Uterus (tissue), 4 donors: ENCODE results near the gene ZFP36L2. TPM values are rescaled to one million over a fixed set of nuclear protein-coding genes. Genes with fewer than 3 reads are reported as not detected.

Experiments used
- DNase-seq, 2 donors: peaks; one replicate each; pipeline ENCODE4 v3.0.0-alpha.2; 2019 to 2020
- H3K27ac ChIP-seq, 2 donors: fragments of 200-600 bp; sonication (generic); 1 replicate in 1 of 2; 2 replicates in 1 of 2; pipeline ENCODE4 v1.5.1; 2016 to 2018
- H3K27me3 ChIP-seq, 2 donors: fragments of 200-600 bp; sonication (generic); one replicate each; pipeline ENCODE4 v1.5.1; 2018 to 2019; ENCODE audit warnings: control low read depth in 1 of 2
- H3K36me3 ChIP-seq, 2 donors: fragments of 200-600 bp; sonication (generic); one replicate each; pipeline ENCODE4 v1.5.1; 2019; ENCODE audit warnings: control low read depth in 1 of 2
- H3K4me1 ChIP-seq, 2 donors: fragments of 200-600 bp; sonication (generic); one replicate each; pipeline ENCODE4 v1.5.1; 2018 to 2019; ENCODE audit warnings: control low read depth in 1 of 2
- H3K4me3 ChIP-seq, 2 donors: fragments of 200-600 bp; sonication (generic); 1 replicate in 1 of 2; 2 replicates in 1 of 2; pipeline ENCODE4 v1.5.1; 2018 to 2019; ENCODE audit warnings: mild to moderate bottlenecking in 1 of 2
- H3K9me3 ChIP-seq, 2 donors: fragments of 200-600 bp; sonication (generic); one replicate each; pipeline ENCODE4 v1.5.1; 2019; ENCODE audit warnings: control low read depth in 1 of 2
- POLR2A ChIP-seq, 2 donors: fragments of 450-650 bp; IDR thresholded peaks; one replicate each; pipeline ENCODE4 v1.6.1; 2016; ENCODE audit warnings: antibody characterized with exemption in 2 of 2, mild to moderate bottlenecking in 1 of 2, moderate library complexity in 1 of 2
- intact Hi-C: fragments of 100-400 bp; cut with DNase I; formaldehyde crosslinking; loops from one replicate; pipeline ENCODE4 v1.15.1; 2023; ENCODE audit warnings: low total_unique reads
- total RNA-seq, 4 donors: library from RNA; depleted of rRNA in 3 of 4; stranded (reverse); fragments of >200 nt in 3 of 4; gene quantifications; one replicate each; pipeline versions ENCODE4 v1.1.0 to v1.2.4, GENCODE V29; 2014 to 2023
- TF ChIP-seq, protein P1 (sequence below), 4 experiments: fragments of 200-600 bp in 2 of 4; fragments of 450-650 bp in 2 of 4; sonication (generic) in 2 of 4; IDR thresholded peaks; one replicate each; pipeline ENCODE4 v1.5.1; 2016 to 2019; ENCODE audit warnings: antibody characterized with exemption in 4 of 4, mild to moderate bottlenecking in 2 of 4, moderate library complexity in 1 of 4
- donor health status: DM: yes; HTN: yes; CAD: no.

The ZFP36L2 gene
- total RNA-seq, 4 donors from 2014 or later = 18.2 to 209 (median 67.2) TPM

DNA sequence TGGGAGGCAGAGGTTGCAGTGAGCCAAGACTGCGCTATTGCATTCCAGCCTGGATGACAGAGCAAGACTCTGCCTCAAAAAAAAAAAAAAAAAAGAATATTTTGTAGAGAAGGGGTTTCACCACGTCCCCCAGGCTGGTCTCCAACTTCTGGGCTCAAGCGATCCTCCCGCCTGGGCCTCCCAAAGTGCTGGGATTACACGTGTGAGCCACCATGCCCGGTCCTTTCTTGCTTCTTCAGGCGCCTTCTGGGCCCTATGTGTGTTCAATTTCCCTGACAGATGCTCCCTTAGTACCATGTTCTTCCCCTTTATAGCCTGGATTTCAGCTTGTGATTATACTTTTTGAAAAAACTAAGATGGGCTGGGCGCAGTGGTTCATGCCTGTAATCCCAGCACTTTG is 9.8 kb downstream of the ZFP36L2 start:
- Histone ChIP-seq H3K27me3 (no peaks in the 10 kb centered on the region), H3K9me3 (no peaks in the 10 kb centered on the region), H3K4me1 (peaks cover 4 to 19% of the 10 kb centered on the region in 2 donors), H3K27ac (peak overlapping the region; percentile 18 to 34), H3K36me3 (no peaks in the 10 kb centered on the region), H3K4me3 (no peak overlapping the region)
- no peak for DNase-seq
- no peak for TF ChIP-seq POLR2A (IDR thresholded peaks at IDR 0.05)
- TF ChIP-seq, protein P1, sequence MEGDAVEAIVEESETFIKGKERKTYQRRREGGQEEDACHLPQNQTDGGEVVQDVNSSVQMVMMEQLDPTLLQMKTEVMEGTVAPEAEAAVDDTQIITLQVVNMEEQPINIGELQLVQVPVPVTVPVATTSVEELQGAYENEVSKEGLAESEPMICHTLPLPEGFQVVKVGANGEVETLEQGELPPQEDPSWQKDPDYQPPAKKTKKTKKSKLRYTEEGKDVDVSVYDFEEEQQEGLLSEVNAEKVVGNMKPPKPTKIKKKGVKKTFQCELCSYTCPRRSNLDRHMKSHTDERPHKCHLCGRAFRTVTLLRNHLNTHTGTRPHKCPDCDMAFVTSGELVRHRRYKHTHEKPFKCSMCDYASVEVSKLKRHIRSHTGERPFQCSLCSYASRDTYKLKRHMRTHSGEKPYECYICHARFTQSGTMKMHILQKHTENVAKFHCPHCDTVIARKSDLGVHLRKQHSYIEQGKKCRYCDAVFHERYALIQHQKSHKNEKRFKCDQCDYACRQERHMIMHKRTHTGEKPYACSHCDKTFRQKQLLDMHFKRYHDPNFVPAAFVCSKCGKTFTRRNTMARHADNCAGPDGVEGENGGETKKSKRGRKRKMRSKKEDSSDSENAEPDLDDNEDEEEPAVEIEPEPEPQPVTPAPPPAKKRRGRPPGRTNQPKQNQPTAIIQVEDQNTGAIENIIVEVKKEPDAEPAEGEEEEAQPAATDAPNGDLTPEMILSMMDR (IDR thresholded peaks at IDR 0.05) = no peak
- intact Hi-C loops = no loop called here

DNA sequence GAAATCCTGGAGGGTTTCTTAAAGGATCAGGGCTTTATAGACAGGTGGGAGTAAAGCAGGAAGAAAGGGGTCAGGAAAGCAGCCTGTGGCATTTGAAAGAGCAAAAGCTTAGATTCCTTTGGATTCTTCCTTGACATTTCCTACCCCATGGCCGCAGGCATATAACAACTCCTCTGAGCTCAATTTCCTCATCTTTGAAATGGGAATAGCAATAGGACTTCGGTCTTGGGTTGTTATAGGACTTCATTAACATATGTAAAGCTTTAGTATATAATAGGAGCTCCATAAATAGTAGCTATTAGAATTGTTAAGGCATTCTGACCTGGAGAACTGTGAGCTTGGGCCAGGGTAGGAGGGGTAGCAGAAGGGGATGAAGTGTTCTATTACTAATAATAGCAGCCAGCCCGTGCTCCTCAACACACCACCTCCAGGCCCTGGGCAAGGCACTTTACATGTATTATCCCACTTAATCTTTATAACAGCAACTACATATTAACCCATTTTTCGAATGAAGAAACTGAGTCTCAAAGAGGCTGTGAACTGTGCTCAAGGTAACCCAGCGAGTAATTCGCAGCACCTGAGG is 10.6 kb downstream of the ZFP36L2 start:
- no peaks in the 10 kb centered on the region for H3K27me3 ChIP-seq
- DNase-seq = no peak
- H3K27ac ChIP-seq = no peak overlapping the region
- intact Hi-C loops = no loop called here
- TF ChIP-seq, protein P1 (IDR thresholded peaks at IDR 0.05) = no peak
- no peak for TF ChIP-seq POLR2A (IDR thresholded peaks at IDR 0.05)
- H3K9me3 ChIP-seq = no peaks in the 10 kb centered on the region
- H3K4me3 ChIP-seq = no peak overlapping the region
- H3K4me1 ChIP-seq = peaks cover 4 to 19% of the 10 kb centered on the region in 2 donors
- no peaks in the 10 kb centered on the region for H3K36me3 ChIP-seq

DNA sequence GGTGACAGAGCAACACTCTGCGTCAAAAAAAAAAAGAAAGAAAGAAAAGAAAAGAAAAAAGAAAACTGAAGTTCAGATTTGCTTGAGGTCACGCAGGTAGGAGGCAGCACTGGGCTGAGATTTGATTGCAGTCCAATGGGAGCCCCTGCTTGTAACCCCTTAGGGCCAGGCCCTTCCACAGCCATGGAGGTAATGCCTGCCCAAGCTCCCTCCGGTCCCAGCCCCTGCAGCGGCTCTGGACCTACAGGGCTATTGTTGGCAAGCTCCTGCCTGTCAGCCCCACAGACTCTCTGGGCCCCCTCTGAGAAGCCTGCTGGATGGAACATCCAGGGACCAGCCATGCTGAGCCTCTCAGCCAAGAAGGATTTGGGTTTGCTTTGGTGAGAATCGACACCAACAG is 12.2 kb downstream of the ZFP36L2 start:
- H3K36me3 ChIP-seq = no peaks in the 10 kb centered on the region
- no peak overlapping the region for H3K4me3 ChIP-seq
- no peak for DNase-seq
- H3K27me3 ChIP-seq = no peaks in the 10 kb centered on the region
- H3K9me3 ChIP-seq = no peaks in the 10 kb centered on the region
- intact Hi-C loops = no loop called here
- H3K4me1 ChIP-seq = peaks cover 4 to 17% of the 10 kb centered on the region in 2 donors
- TF ChIP-seq POLR2A (IDR thresholded peaks at IDR 0.05) = no peak
- TF ChIP-seq, protein P1 (IDR thresholded peaks at IDR 0.05) = no peak
- H3K27ac ChIP-seq = no peak overlapping the region

DNA sequence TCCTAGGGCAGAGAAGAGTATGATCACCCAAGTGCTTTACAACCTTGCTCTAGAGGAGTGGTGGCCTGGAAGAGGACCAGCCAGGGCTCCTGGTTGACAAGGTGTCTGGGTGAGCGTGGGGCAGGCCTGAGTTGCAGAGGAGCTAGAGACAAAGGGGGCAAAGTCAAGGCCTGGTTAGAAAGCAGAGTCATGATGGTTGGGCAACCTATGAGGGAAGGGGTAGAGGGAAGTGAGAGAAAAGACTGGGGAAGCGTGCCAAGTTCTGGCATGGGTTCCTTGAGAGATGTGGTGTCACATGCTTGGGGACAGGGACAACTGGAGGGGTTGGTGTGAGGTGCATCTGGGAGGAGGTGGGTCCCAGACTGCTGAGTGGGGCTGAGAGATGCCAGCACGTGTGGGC is 13.5 kb downstream of the ZFP36L2 start:
- peak in 1 of 2 donors; percentile 48 for DNase-seq
- intact Hi-C loops = no loop called here
- no peak for TF ChIP-seq POLR2A (IDR thresholded peaks at IDR 0.05)
- TF ChIP-seq, protein P1 (IDR thresholded peaks at IDR 0.05) = no peak
- no peaks in the 10 kb centered on the region for H3K9me3 ChIP-seq
- H3K27ac ChIP-seq = no peak overlapping the region
- peaks cover 3% of the 10 kb centered on the region in 2 donors for H3K4me1 ChIP-seq
- H3K27me3 ChIP-seq = no peaks in the 10 kb centered on the region
- H3K36me3 ChIP-seq = no peaks in the 10 kb centered on the region
- H3K4me3 ChIP-seq = no peak overlapping the region

DNA sequence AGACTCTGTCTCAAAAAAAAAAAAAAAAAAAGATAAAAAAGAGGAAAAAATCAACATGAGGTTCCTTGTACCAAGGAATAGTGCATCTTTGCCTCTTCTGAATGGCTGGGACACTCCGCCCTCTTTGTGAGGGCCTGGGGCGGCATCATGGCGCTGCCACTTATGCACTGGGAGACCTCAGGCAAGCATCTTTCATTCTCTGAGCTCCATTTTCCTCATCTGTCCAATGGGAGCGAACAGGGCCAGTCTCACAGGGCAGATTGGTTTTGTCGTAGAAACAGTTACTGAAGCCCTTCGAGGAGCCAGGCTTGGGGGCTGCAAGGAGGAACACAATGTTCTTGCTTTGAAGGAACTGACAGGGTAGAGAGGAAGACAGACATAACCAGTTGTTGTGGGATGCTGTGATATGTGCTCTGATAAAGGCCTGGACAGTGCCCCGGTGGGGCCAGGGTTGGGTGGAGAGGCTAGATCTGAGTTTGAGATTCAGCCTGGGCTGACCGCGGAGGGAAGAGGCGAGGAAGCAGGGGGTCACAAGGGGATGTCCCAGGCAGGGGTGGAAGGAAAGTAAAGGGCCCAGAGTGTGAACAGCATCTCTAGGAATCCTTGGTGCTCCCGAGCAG is 14.1 kb downstream of the ZFP36L2 start:
- Histone ChIP-seq H3K4me3 (no peak overlapping the region), H3K27ac (no peak overlapping the region)
- intact Hi-C loops = no loop called here

More for the DNA sequence above, 14.1 kb downstream of the ZFP36L2 start:
- TF ChIP-seq POLR2A (IDR thresholded peaks at IDR 0.05) = no peak
- TF ChIP-seq, protein P1 (IDR thresholded peaks at IDR 0.05) = no peak
- Histone ChIP-seq H3K9me3 (no peaks in the 10 kb centered on the region), H3K27me3 (no peaks in the 10 kb centered on the region), H3K4me1 (no peaks in the 10 kb centered on the region), H3K36me3 (no peaks in the 10 kb centered on the region)
- no peak for DNase-seq
